DMS79 (cell line): Measurements from ENCODE around the gene PCGF1.

Source experiments
- DNase-seq: peaks from one replicate; lab custom pipeline; 2025; lab: John Stamatoyannopoulos, UW

Gene PCGF1

GRCh38 chr2:74507145-74507925 is at the start of gene PCGF1:
Gene PCGF1 (minus strand): TSS chr2:74507695. CDS start chr2:74507668, 27 bp downstream.
- DNase-seq = peak; percentile 98

DNA sequence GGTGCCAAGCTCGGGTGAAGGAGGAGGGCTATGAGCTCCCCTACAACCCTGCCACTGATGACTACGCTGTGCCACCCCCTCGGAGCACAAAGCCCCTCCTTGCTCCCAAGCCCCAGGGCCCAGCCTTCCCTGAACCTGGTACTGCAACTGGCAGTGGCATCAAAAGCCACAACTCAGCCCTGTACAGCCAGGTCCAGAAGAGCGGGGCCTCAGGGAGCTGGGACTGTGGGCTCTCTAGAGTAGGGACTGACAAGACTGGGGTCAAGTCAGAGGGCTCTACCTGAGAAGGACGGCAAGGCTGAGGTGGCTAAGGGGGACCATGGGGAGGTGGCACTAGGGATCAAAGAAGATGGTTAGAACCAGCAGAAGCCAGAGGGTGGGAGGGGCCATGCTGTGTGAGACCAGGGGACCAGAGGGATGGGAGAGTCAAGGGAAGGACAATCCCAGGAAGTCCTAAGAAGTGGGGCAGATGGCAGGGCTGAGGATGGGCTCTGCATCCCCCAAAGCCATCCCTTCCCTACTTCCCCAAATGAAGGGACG is 49.4 kb upstream of the PCGF1 start:
- no peak for DNase-seq

GRCh38 chr2:74556159-74556558 is 48.7 kb upstream of the PCGF1 start:
- DNase-seq = no peak

GRCh38 chr2:74555610-74556103 is 48.2 kb upstream of the PCGF1 start:
- DNase-seq = no peak

DNA sequence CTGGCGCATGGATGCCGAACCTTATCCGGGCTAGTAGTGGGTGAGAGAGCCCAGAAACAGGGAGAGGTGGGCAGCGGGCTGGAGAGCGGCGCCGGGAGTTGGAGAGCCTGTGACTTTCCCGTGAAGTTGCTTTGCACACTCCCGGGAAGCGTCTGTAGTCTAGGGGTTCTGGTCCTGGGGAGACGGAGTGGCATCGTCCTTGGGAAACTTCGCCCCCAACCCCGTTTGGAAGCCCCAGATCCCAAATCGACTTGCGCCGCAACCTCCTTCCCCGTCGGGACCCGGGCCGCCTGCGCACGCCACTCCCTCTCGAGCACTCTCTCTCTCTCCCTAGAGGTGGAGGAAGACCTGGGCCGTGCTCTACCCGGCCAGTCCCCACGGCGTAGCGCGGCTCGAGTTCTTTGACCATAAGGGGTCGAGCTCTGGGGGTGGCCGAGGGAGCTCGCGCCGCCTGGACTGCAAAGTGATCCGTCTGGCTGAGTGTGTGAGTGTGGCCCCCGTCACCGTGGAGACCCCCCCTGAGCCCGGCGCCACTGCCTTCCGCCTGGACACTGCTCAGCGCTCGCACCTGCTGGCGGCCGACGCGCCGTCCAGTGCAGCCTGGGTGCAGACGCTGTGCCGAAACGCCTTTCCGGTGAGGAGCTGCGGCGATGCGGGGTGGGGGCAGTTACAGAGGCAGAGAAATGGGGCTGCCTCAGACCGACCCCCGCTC is 47.5 kb upstream of the PCGF1 start:
- no peak for DNase-seq

DNA sequence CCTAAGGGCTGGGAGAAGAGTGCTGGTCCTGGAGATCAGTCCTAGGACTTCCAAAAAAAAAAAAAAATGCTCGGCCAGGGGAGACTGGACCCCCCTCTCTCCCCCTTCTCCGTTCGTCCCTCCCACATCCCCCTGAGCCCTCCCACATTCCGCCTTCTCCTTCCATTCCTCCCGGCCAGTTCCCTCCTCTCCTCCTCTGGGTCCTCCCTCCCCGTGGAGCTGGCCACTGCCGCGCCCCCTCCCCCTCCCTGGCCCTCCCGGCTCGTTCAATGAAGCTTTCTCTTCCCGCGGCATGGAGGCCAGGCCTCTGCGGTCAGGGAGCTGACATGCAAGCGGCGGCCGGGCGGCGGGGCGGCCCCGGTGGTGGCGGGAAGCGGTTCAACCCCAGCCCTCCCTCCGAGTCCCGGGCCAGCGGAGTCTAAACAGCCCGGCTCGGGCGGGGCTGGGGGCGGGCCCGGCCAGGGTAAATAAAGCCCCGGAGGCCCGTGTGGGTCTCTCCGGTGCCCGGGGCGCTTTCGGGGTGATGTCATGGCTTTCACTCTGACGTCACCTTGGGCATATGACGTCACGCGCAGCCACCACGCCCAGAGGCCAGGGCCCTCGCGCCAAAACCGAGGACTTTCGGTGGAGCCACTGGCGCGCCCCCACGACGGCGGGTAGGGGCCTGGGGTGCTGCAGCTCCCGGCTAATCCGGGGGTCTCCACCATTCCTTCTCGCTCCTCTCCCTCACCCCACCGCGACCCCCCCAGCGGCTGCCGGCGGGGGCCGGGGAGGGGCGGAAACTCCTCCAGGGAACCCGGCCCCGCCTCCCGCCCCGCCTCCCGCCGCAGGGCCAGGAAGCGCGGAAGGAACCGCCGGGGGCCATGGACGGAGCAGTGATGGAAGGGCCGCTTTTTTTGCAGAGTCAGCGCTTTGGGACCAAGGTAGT is 46.7 kb upstream of the PCGF1 start, which contains the start of the genes DOK1 and LOXL3:
TSS of gene DOK1 (plus strand) at position 829 of the 928 bp plus-strand sequence. CDS start at position 864, 35 bp downstream.
TSS of gene LOXL3 (minus strand) at position 51 of the 928 bp plus-strand sequence. CDS start 1,308 bp downstream, outside the sequence.
- peak; percentile 52 for DNase-seq

GRCh38 chr2:74552914-74553811 is 45.7 kb upstream of the PCGF1 start:
- no peak for DNase-seq

DNA sequence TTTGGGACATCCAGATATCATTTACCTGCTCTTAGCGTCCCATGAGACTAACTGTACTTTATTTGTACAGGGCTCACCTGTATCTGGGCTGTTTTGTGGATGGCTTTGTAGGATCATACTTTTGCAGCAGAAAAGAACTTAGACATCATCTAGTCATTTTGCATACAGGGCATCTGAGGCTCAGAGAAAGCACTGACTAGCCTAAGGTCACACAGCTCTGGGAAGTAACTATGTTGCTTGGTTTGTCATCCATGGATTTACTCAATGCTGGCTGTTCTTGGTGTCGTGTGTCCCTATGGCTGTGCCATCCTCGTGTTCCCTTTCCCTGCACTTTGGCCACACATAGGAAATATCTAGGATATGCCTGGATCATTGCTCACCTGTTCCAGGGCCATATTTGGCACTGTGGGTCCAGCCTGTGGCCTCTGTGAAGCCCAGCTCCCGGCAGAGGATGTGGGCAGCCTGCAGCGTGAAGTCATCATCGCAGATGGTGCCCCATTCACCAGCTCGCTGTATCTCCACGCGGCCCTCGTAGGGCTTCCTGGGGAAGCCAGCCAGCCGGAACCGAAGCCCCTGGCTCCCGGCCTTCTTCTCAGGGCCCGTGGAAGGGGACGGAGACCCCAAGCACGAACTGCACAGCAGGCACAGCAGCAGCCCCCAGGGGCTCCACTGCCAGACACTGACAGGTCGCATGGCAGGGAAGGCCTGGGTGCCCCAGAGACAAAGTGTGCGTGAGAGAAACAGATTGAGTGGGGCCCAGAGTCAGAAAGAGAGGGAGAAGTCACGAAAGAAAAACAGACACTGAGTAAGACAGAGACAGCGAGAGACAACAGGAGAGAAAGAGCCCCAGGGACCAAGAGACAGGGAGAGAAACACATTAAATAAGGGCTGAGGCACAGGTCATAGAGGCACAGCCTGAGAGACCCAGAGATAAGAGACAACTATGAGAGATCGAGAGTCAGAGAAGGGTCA is 44.7 kb upstream of the PCGF1 start:
- DNase-seq = no peak

- no peak for DNase-seq
These were observed 44.0 kb upstream of the PCGF1 start for GRCh38 chr2:74551530-74551929.

- DNase-seq = no peak
These were observed 42.7 kb upstream of the PCGF1 start for GRCh38 chr2:74550231-74550630.

GRCh38 chr2:74548900-74549826 is 41.7 kb upstream of the PCGF1 start:
- DNase-seq = peak; percentile 48

DNA sequence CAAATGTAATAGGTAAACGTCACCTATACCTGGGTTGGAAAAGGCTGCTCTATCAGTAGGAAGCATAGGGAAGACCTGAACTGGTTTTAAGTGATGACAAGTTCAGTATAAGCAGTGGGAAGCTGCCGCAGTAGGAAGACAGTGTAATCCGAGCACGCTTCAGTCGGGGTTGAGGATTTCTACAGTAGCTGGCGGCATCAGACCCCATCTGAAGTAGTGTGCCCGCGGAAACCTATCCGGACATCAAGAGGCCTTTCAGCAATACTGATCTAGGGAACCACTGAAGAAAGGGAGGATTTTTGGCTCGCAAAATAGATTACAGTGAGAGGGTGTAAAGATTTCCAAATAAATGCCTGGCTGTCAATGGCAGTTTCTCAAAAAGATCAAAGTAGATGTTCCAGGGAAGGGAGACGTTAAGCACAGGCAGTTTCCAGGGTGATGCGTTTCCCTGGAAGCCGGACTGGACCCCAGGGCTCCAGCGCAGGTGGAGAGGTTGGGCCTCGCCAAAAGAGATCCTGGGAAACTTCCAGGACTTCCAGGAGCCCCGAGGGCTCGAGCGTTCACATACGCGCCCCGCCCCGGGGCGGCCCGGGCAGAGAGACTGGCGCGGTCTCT is 40.9 kb upstream of the PCGF1 start:
- DNase-seq = peak; percentile 23

- no peak for DNase-seq
These were observed 38.5 kb upstream of the PCGF1 start for GRCh38 chr2:74546004-74546403.

GRCh38 chr2:74544634-74545033 is 37.1 kb upstream of the PCGF1 start:
- DNase-seq = peak; percentile 26

DNA sequence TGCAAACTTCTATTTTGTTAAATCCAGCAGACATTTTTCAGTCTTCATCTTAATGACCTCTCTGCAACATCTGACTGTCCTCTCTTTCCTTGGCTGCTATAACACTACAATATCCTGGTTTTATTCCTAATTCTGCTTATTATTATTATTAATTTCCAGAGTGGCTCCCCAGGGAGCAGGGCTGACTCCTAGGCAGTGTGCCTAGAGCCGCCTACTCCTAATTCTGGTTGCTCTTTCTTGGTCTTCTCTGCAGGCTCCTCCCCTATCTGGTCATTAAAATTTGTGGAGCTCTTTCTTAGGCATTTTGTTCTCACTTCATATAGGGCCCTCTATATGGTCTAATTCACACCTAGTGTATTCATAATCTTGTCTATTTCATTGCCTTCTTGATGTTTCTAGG is 35.5 kb upstream of the PCGF1 start:
- DNase-seq = no peak

DNA sequence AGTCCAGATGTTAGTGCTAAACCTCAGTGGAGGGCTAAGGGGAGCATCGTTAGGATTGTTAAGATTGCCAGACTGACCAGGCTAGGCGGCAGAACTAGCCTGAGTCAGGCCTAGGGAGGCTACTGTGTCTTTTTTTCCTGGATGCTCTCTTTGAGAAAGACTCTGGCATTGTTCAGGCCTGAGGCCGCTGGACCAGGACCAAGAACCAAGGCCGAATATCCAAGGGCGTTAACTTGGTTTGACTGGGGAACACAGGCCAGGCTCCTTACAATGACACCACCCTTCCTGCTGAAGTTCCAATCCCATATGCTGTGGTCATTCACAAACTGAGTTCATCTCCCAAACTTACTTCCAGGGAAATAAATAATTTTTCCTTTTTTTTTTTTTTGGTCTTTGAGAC is 32.8 kb upstream of the PCGF1 start:
- DNase-seq = no peak

DNA sequence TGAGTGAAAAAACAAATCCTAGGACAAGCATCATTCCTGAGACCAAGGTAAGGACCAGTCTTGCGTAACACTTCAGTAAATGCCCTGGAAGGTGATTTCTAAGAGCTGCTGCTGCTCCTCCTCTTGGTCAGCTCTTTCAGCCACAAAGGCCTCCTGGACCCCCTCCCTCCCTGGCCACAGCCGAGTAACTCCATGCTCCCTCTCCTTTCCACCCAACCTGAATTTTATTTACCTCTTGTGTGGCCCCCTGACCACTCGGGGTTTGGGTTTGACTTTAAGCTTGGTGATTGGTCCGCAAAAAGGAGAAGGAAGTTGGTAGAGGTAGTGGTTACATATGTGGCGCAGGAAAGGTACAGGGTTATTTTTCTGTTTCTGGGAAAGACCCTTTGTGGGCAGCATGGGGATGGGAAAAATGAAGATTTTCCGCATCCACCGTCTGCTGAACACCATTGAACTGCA is 31.4 kb upstream of the PCGF1 start:
- DNase-seq = no peak

- no peak for DNase-seq
These were observed 29.6 kb upstream of the PCGF1 start for GRCh38 chr2:74537140-74537539.
